ENCODE measurements around the gene MACROD2.

MACROD2 gene

GRCh38 chr20:14838663-14839628 lies 843.6 kb downstream of the MACROD2 start:
- no peak for DNase-seq

GRCh38 chr20:14845199-14846160 lies 850.2 kb downstream of the MACROD2 start:
- no peak for DNase-seq

GRCh38 chr20:14848806-14849205 lies 853.5 kb downstream of the MACROD2 start:
- DNase-seq = no peak

- no peak for DNase-seq
Measured at GRCh38 chr20:14853079-14853478, 857.8 kb downstream of the MACROD2 start.

- DNase-seq = no peak
Measured at GRCh38 chr20:14855171-14855570, 859.9 kb downstream of the MACROD2 start.

- DNase-seq = no peak
Measured at GRCh38 chr20:14859627-14860026, 864.3 kb downstream of the MACROD2 start.

- no peak for DNase-seq
Measured at GRCh38 chr20:14860410-14860814, 865.1 kb downstream of the MACROD2 start.

GRCh38 chr20:14861028-14861699 lies 865.8 kb downstream of the MACROD2 start:
- no peak for DNase-seq

GRCh38 chr20:14865169-14865568 lies 869.9 kb downstream of the MACROD2 start:
- DNase-seq = no peak

- DNase-seq = no peak
Measured at GRCh38 chr20:14865731-14866130, 870.4 kb downstream of the MACROD2 start.

- no peak for DNase-seq
Measured at GRCh38 chr20:14866841-14867514, 871.7 kb downstream of the MACROD2 start.

GRCh38 chr20:14877301-14878028 lies 882.1 kb downstream of the MACROD2 start:
- DNase-seq = no peak

- no peak for DNase-seq
Measured at GRCh38 chr20:14878676-14879019, 883.3 kb downstream of the MACROD2 start.

- no peak for DNase-seq
Measured at GRCh38 chr20:14879020-14879697, 883.8 kb downstream of the MACROD2 start.

GRCh38 chr20:14879839-14880238 lies 884.5 kb downstream of the MACROD2 start:
- DNase-seq = no peak

- no peak for DNase-seq
Measured at GRCh38 chr20:14881518-14881917, 886.2 kb downstream of the MACROD2 start.

GRCh38 chr20:14882157-14882556 lies 886.8 kb downstream of the MACROD2 start:
- DNase-seq = no peak

GRCh38 chr20:14882846-14883245 lies 887.5 kb downstream of the MACROD2 start:
- DNase-seq = no peak

GRCh38 chr20:14883324-14883723 lies 888.0 kb downstream of the MACROD2 start:
- no peak for DNase-seq

- no peak for DNase-seq
Measured at GRCh38 chr20:14885661-14886060, 890.3 kb downstream of the MACROD2 start.

GRCh38 chr20:14888134-14888533 lies 892.8 kb downstream of the MACROD2 start:
- no peak for DNase-seq
